HS-27A (cell line): ENCODE results near the gene CDCA3.
"Not testable (repeated sequence)": the region's sequence is repeated elsewhere in the genome, so short reads cannot be mapped to it uniquely, and the experiment has no call there.

Experiments used
- DNase-seq: peaks from one replicate; pipeline ENCODE4 v3.0.0-alpha.2; 2012; ENCODE audit warnings: low read depth, missing footprints

The CDCA3 gene

GRCh38 chr12:6851153-6851920 is at the start of gene CDCA3:
TSS of gene CDCA3 (minus strand) at chr12:6851286. CDS start at chr12:6850952, 334 bp downstream.
- DNase-seq: peak; percentile 99

GRCh38 chr12:6899837-6900519 is 48.9 kb upstream of the CDCA3 start:
- no peak for DNase-seq

GRCh38 chr12:6899427-6899826 is 48.3 kb upstream of the CDCA3 start:
- no peak for DNase-seq

- DNase-seq: no peak
Measured at GRCh38 chr12:6896846-6897435, 45.9 kb upstream of the CDCA3 start.

GRCh38 chr12:6894321-6894720 is 43.2 kb upstream of the CDCA3 start:
- DNase-seq: no peak

- DNase-seq: not testable (repeated sequence)
Measured at GRCh38 chr12:6892683-6893082, 41.6 kb upstream of the CDCA3 start.

- DNase-seq: no peak
Measured at GRCh38 chr12:6891646-6892001, 40.5 kb upstream of the CDCA3 start.

- DNase-seq: no peak
Measured at GRCh38 chr12:6890789-6891645, 39.9 kb upstream of the CDCA3 start.

GRCh38 chr12:6889775-6890573 is 38.9 kb upstream of the CDCA3 start:
- DNase-seq: not testable (repeated sequence)

GRCh38 chr12:6888794-6889193 is 37.7 kb upstream of the CDCA3 start:
- DNase-seq: not testable (repeated sequence)

- DNase-seq: no peak
Measured at GRCh38 chr12:6888360-6888759, 37.3 kb upstream of the CDCA3 start.

GRCh38 chr12:6887460-6887859 is 36.4 kb upstream of the CDCA3 start:
- DNase-seq: no peak

GRCh38 chr12:6886206-6886999 is 35.3 kb upstream of the CDCA3 start:
- DNase-seq: not testable (repeated sequence)

- no peak for DNase-seq
Measured at GRCh38 chr12:6884539-6884938, 33.5 kb upstream of the CDCA3 start.

GRCh38 chr12:6883683-6884082 is 32.6 kb upstream of the CDCA3 start:
- DNase-seq: no peak

GRCh38 chr12:6883252-6883651 is 32.2 kb upstream of the CDCA3 start:
- no peak for DNase-seq

GRCh38 chr12:6879824-6880223 is 28.7 kb upstream of the CDCA3 start:
- DNase-seq: not testable (repeated sequence)

- DNase-seq: not testable (repeated sequence)
Measured at GRCh38 chr12:6874015-6874368, 22.9 kb upstream of the CDCA3 start.

GRCh38 chr12:6873094-6874014 is 22.3 kb upstream of the CDCA3 start, which contains the start of gene SPSB2:
TSS of gene SPSB2 (minus strand) at chr12:6873303. CDS start at chr12:6872901, 402 bp downstream.
- no peak for DNase-seq
